Islet precursor cell (in vitro differentiated cells): ENCODE measurements around the gene POLR2I.
"Not testable (repeated sequence)": the region's sequence is repeated elsewhere in the genome, so short reads cannot be mapped to it uniquely, and the experiment has no call there.

ENCODE experiments used
- DNase-seq: peaks from one replicate; pipeline ENCODE4 v3.0.0-alpha.2; 2018

The POLR2I gene

GRCh38 chr19:36114721-36115452 is at the start of gene POLR2I:
Gene POLR2I, minus strand, starts transcription at chr19:36114875. Its CDS starts 19 bp downstream, at chr19:36114856.
- DNase-seq: peak; percentile 100

GRCh38 chr19:36163813-36164212 is 49.1 kb upstream of the POLR2I start:
- DNase-seq: no peak

- DNase-seq: no peak
Measured at GRCh38 chr19:36160821-36161596, 46.3 kb upstream of the POLR2I start.

GRCh38 chr19:36153126-36153525 is 38.5 kb upstream of the POLR2I start:
- DNase-seq: no peak

GRCh38 chr19:36152352-36153091 is 37.8 kb upstream of the POLR2I start, which contains the start of gene COX7A1:
Gene COX7A1, minus strand, starts transcription at chr19:36152447. Its CDS starts 40 bp downstream, at chr19:36152407.
- no peak for DNase-seq

GRCh38 chr19:36152019-36152351 is 37.3 kb upstream of the POLR2I start:
- DNase-seq: no peak

GRCh38 chr19:36151144-36152018 is 36.7 kb upstream of the POLR2I start:
- DNase-seq: no peak

GRCh38 chr19:36150586-36150985 is 35.9 kb upstream of the POLR2I start:
- DNase-seq: no peak

- no peak for DNase-seq
Measured at GRCh38 chr19:36149673-36150406, 35.2 kb upstream of the POLR2I start.

GRCh38 chr19:36144624-36145023 is 29.9 kb upstream of the POLR2I start:
- no peak for DNase-seq

- DNase-seq: no peak
Measured at GRCh38 chr19:36142496-36142895, 27.8 kb upstream of the POLR2I start.

GRCh38 chr19:36142046-36142445 is 27.4 kb upstream of the POLR2I start:
- no peak for DNase-seq

GRCh38 chr19:36141039-36141927 is 26.6 kb upstream of the POLR2I start:
- DNase-seq: peak; percentile 95

- peak; percentile 83 for DNase-seq
Measured at GRCh38 chr19:36140304-36141038, 25.8 kb upstream of the POLR2I start.

- DNase-seq: peak; percentile 98
Measured at GRCh38 chr19:36139473-36140303, 25.0 kb upstream of the POLR2I start, which contains the start of gene CAPNS1. Gene CAPNS1, plus strand, starts transcription at chr19:36140066. Its CDS starts 946 bp downstream, at chr19:36141012.

GRCh38 chr19:36139120-36139472 is 24.4 kb upstream of the POLR2I start:
- no peak for DNase-seq

- DNase-seq: peak; percentile 71
Measured at GRCh38 chr19:36136964-36137686, 22.4 kb upstream of the POLR2I start.

GRCh38 chr19:36134867-36135266 is 20.2 kb upstream of the POLR2I start:
- not testable (repeated sequence) for DNase-seq
